ENCODE measurements around the gene ARHGEF6.
A peak's percentile ranks its signal among the peaks of the same experiment; 100 is the strongest.
"Not testable (repeated sequence)": the region's sequence is repeated elsewhere in the genome, so short reads cannot be mapped to it uniquely, and the experiment has no call there.

The ARHGEF6 gene

GRCh38 chrX:136781180-136781797 lies 557 bp upstream of the ARHGEF6 start:
- DNase-seq (ENCODE audit: low read depth): no peak

- DNase-seq (ENCODE audit: low read depth): no peak
Measured at GRCh38 chrX:136780241-136780640, 491 bp downstream of the ARHGEF6 start.

- DNase-seq (ENCODE audit: low read depth): no peak
Measured at GRCh38 chrX:136779346-136779781, 1.4 kb downstream of the ARHGEF6 start.

GRCh38 chrX:136778916-136779315 lies 1.8 kb downstream of the ARHGEF6 start:
- DNase-seq (ENCODE audit: low read depth): no peak

- no peak for DNase-seq (ENCODE audit: low read depth)
Measured at GRCh38 chrX:136778020-136778419, 2.7 kb downstream of the ARHGEF6 start.

- no peak for DNase-seq (ENCODE audit: low read depth)
Measured at GRCh38 chrX:136773648-136774047, 7.1 kb downstream of the ARHGEF6 start.

GRCh38 chrX:136771869-136772268 lies 8.9 kb downstream of the ARHGEF6 start:
- not testable (repeated sequence) for DNase-seq (ENCODE audit: low read depth)

- DNase-seq (ENCODE audit: low read depth): no peak
Measured at GRCh38 chrX:136768469-136769084, 12.2 kb downstream of the ARHGEF6 start.

- peak; percentile 20 for DNase-seq (ENCODE audit: low read depth)
Measured at GRCh38 chrX:136767104-136767941, 13.4 kb downstream of the ARHGEF6 start.

GRCh38 chrX:136766785-136767103 lies 14.0 kb downstream of the ARHGEF6 start:
- no peak for DNase-seq (ENCODE audit: low read depth)

GRCh38 chrX:136765821-136766356 lies 14.8 kb downstream of the ARHGEF6 start:
- DNase-seq (ENCODE audit: low read depth): no peak

GRCh38 chrX:136764206-136764605 lies 16.5 kb downstream of the ARHGEF6 start:
- no peak for DNase-seq (ENCODE audit: low read depth)

GRCh38 chrX:136762820-136763452 lies 17.8 kb downstream of the ARHGEF6 start:
- DNase-seq (ENCODE audit: low read depth): no peak

GRCh38 chrX:136761421-136761820 lies 19.3 kb downstream of the ARHGEF6 start:
- no peak for DNase-seq (ENCODE audit: low read depth)

- no peak for DNase-seq (ENCODE audit: low read depth)
Measured at GRCh38 chrX:136759968-136760367, 20.8 kb downstream of the ARHGEF6 start.

- DNase-seq (ENCODE audit: low read depth): no peak
Measured at GRCh38 chrX:136755411-136755810, 25.3 kb downstream of the ARHGEF6 start.

GRCh38 chrX:136754651-136755050 lies 26.1 kb downstream of the ARHGEF6 start:
- no peak for DNase-seq (ENCODE audit: low read depth)

GRCh38 chrX:136752796-136753195 lies 27.9 kb downstream of the ARHGEF6 start:
- DNase-seq (ENCODE audit: low read depth): no peak

- no peak for DNase-seq (ENCODE audit: low read depth)
Measured at GRCh38 chrX:136752346-136752745, 28.4 kb downstream of the ARHGEF6 start.

GRCh38 chrX:136750364-136750763 lies 30.4 kb downstream of the ARHGEF6 start:
- no peak for DNase-seq (ENCODE audit: low read depth)

- DNase-seq (ENCODE audit: low read depth): no peak
Measured at GRCh38 chrX:136747003-136747986, 33.4 kb downstream of the ARHGEF6 start.
